Stimulated activated effector memory CD8-positive, alpha-beta T cell treated with anti-CD3 and anti-CD28 coated beads, Interleukin-12 subunit alpha, Interleukin-12 subunit beta, amount 100 ng/mL, for 72 hours (primary cell): ENCODE data around the gene DDX1.

Source experiments
- ATAC-seq: fragments of 150-1000 bp; cut with Tn5 transposase; 2 replicates; pipeline ENCODE4 v1.10.0; 2021
- DNase-seq, 2 donors: peaks; one replicate each; pipeline ENCODE4 v3.0.0; 2021 to 2022; ENCODE audit warnings: low spot score in 2 of 2
- H3K27ac Mint-ChIP-seq: one replicate; pipeline ENCODE4 v1.8.0; 2022; ENCODE audit warnings: mild to moderate bottlenecking, mixed read lengths
- H3K36me3 Mint-ChIP-seq: one replicate; pipeline ENCODE4 v1.8.0; 2022; ENCODE audit warnings: mild to moderate bottlenecking, mixed read lengths
- H3K4me1 Mint-ChIP-seq: one replicate; pipeline ENCODE4 v1.8.0; 2022; ENCODE audit warnings: mixed read lengths
- H3K4me3 Mint-ChIP-seq: one replicate; pipeline ENCODE4 v1.8.0; 2022; ENCODE audit warnings: mild to moderate bottlenecking, mixed read lengths
- H3K9me3 Mint-ChIP-seq: one replicate; pipeline ENCODE4 v1.8.0; 2022; ENCODE audit warnings: mixed read lengths

The DDX1 gene

DNA sequence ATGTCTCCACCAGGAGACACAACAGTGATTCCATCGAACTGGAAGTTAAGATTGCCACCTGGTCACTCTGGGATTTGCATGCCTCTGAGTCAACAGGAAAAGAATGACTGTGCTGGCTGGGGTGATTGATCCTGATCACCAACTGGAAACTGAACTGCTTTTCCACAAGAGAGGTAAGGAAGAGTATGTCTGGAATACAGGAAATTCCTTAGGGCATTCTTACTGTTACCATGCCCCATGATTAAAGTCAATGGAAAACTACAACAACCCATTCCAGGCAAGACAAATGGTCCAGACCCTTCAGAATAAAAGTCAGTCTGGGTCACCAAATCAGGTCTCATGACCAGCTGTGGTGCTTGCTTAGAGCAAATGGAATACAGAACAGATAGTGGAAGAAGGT lies 12.0 kb upstream of the DDX1 start:
- no peak for ATAC-seq
- H3K36me3 Mint-ChIP-seq, result no peaks in the 10 kb centered on the region
- H3K9me3 Mint-ChIP-seq, result no peaks in the 10 kb centered on the region

DNA sequence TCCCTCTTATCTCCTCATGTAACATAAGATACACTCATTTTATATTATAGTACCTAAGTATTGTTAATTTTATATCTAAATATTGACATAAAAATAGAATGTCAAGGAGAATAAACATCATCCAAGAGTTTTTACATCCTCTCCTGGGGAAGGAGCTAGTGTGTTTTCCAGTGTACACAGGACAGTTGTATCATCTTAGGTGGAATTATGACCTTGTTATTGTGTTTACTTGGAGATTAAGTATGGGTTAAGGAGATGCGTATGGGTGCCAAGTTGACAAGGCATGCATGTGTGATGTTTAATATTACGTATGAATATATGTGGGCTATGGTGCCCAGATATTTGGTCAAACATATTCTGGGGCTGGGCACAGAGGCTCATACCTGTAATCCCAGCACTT lies 11.2 kb upstream of the DDX1 start:
- DNase-seq (no peak), ATAC-seq (no peak)
- Mint-ChIP-seq H3K4me1 (no peaks in the 10 kb centered on the region), H3K4me3 (no peak overlapping the region), H3K9me3 (no peaks in the 10 kb centered on the region), H3K27ac (no peak overlapping the region), H3K36me3 (no peaks in the 10 kb centered on the region)

More for the DNA sequence above, 12.0 kb upstream of the DDX1 start:
- no peak overlapping the region for H3K27ac Mint-ChIP-seq
- H3K4me1 Mint-ChIP-seq, result no peaks in the 10 kb centered on the region
- DNase-seq, result no peak
- no peak overlapping the region for H3K4me3 Mint-ChIP-seq

DNA sequence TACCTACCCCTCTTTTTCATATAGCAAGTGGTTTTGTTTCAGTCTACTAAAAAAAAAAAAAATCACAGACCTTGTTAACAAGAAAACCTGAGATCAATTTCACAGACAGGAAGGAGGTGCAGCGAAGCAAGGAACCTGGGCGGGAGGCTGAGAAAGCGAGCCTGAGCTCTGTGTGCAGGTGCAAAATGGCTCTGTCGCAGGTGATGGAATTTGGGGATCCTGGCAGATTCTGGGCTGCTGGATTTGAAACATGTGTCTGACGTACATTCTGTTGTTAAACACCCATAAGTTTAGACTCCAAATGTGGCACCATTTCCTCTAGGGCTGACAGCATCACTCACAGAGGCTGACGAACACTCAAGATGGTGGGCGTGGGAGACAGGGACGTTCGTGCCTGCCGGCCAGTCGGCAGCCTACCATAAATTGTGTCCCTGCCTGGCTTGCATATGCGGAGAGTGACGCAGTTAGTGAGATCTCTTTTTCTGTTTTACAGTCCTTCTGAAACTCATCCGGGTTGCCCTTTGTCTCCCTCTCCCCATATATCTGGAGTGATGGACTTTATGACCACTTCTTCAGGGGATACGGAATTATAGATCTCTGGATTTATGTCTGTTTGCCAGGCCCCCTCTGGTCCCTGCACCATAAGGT lies 8.8 kb upstream of the DDX1 start:
- no peak for DNase-seq
- no peak overlapping the region for H3K4me3 Mint-ChIP-seq
- no peaks in the 10 kb centered on the region for H3K9me3 Mint-ChIP-seq
- no peaks in the 10 kb centered on the region for H3K4me1 Mint-ChIP-seq
- no peaks in the 10 kb centered on the region for H3K36me3 Mint-ChIP-seq
- ATAC-seq, result no peak
- H3K27ac Mint-ChIP-seq, result no peak overlapping the region

DNA sequence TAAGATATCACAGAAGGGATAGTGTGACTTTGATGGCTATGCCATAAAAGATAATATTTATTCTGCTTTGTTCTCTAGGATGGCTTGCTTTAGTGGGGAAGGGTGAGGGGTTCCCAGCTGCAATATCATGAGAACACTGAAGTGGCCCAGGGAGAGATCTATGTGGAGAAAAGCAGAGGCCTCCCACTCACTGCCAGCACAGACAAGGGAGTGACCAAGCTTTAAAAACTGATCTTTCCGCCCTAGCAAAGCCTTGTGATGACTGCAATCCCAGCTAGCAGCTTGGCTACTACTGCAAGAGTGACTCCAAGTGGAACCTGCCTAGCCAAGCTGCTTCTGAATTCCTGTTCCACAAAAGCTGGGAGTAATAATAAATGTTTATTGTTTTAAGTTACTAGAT lies 7.8 kb upstream of the DDX1 start:
- Mint-ChIP-seq H3K9me3 (no peaks in the 10 kb centered on the region), H3K36me3 (no peaks in the 10 kb centered on the region), H3K27ac (no peak overlapping the region), H3K4me3 (no peak overlapping the region), H3K4me1 (no peaks in the 10 kb centered on the region)
- ATAC-seq (no peak), DNase-seq (no peak)

DNA sequence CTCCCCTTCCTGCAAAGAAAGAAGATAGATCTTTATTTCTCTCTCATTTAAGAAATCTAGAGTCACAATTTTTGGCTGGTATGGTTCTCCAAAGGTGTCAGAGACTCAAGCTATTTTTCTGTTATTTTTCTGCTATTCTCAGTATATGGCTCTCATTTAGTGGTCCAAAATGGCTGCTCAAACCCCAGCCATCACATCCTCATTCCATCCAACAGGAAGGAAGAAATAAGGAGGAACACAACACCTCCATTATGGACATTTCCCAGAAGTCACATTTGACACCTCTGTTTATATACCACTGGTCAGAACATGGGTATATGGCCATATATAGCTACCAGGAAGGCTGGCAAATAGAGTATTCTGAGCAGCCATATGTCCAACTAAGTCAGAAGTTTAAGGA lies 7.4 kb upstream of the DDX1 start:
- Mint-ChIP-seq H3K9me3 (no peaks in the 10 kb centered on the region), H3K4me3 (no peak overlapping the region), H3K36me3 (no peaks in the 10 kb centered on the region), H3K4me1 (no peaks in the 10 kb centered on the region), H3K27ac (no peak overlapping the region)
- ATAC-seq (no peak), DNase-seq (no peak)

DNA sequence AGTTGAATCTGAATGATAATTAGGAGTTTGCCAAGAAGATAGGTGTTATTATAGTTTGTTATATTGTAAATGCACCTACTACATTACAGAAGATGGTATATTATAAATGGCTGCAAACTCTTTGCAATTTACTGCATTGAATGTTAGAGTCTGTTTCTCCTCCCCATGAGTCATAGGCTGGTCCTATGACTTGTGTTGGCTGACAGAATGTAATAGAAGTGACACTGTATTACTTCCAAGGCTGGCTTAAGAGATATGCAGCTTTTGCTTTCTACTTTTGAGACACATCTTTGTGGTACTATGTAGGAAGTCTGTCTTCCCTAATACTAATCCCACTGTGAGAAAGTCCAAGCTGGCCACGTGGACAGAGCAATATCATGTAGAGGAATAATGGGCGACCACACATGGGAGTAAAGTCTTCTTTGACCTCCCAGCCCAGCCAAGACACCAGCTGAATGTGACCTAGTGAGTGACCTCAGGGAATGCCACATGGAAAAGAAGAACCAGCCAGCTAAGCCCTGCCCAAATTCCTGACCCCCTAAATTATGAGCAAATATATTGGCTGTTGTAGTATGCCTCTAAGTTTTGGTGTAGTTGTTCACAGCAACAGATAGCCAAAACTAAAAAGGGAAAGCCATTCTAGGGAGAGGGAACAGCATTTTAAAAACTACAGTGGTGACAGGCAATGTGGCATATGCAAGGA lies 6.8 kb upstream of the DDX1 start:
- DNase-seq (no peak), ATAC-seq (no peak)
- H3K36me3 Mint-ChIP-seq, result no peaks in the 10 kb centered on the region
- H3K27ac Mint-ChIP-seq, result no peak overlapping the region
- H3K4me3 Mint-ChIP-seq, result no peak overlapping the region
- H3K9me3 Mint-ChIP-seq, result no peaks in the 10 kb centered on the region
- no peaks in the 10 kb centered on the region for H3K4me1 Mint-ChIP-seq

DNA sequence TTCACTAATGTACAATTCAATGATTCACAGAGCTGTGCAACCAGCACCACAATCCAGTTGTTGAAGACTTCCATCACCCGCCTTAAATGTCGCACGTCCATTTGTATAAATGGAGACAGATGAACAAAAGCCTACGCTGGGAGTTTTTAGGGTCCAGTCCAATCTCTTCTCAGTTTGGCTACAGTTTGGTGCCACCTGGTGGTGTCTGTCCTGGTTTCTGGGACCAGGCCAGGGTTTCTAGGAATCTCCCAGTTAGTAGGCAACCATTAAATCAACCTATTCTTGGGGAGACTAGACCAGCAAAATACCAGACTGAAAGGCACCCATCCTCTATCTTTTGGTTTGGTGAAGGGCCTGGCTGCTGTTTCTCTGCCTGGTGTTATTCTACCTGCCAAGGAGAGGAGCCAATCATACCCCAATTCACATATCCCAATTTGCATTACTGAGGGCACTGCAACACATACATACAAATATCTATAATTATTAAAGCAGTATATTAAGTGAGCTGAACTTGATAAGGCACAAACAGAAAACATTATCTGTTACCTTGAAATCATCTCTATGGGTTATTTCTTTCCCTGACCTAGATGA lies 3.2 kb upstream of the DDX1 start:
- peak in 1 of 2 donors; percentile 54 for DNase-seq
- no peak for ATAC-seq
- Mint-ChIP-seq H3K36me3 (peaks cover 10% of the 10 kb centered on the region), H3K9me3 (no peaks in the 10 kb centered on the region), H3K4me3 (no peak overlapping the region), H3K4me1 (peaks cover 8% of the 10 kb centered on the region), H3K27ac (no peak overlapping the region)

DNA sequence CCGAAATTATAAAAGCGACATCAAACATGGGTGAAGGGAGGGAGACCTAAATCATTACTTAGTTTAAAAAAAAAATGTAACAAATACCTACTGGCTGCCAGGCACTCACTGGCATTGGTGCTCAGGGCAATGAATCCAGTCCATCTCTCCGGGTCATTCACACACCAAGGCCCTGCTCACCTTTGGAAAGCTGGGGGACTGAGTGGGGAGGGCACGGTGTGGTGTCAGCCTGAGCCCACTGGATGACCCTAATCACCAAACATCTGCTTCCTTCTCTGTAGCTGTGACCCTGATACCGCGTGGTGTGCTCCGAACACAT lies 336 bp upstream of the DDX1 start:
- peaks cover 14% of the 10 kb centered on the region for H3K4me1 Mint-ChIP-seq
- no peak for ATAC-seq

DNA sequence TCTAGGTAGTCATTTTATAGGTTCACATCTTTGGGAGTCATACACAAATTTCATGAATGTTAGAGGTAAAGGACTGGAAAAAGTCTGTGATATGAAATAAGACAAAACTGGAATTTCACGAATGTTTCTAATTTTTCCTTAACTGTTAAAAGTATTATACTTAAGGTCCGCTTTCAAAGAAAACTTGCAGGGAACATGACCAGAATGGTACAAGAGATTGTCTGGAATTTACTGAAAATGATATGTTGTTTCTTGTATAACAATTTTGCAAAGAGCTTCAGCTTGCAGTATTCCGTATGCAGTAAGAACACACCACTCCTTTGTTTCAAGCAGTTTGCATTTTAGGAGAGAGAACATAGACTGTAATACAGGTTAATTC lies 1.6 kb downstream of the DDX1 start:
- H3K27ac Mint-ChIP-seq, result peak overlapping the region; percentile 98
- peaks cover 50% of the 10 kb centered on the region for H3K36me3 Mint-ChIP-seq
- H3K4me3 Mint-ChIP-seq, result peak overlapping the region; percentile 92
- H3K4me1 Mint-ChIP-seq, result peaks cover 15% of the 10 kb centered on the region
- no peaks in the 10 kb centered on the region for H3K9me3 Mint-ChIP-seq
- no peak for ATAC-seq
- DNase-seq, result no peak

More for the DNA sequence above, 336 bp upstream of the DDX1 start:
- DNase-seq, result no peak
- Mint-ChIP-seq H3K4me3 (peak overlapping the region; percentile 92), H3K27ac (peak overlapping the region; percentile 98), H3K9me3 (no peaks in the 10 kb centered on the region), H3K36me3 (peaks cover 30% of the 10 kb centered on the region)

DNA sequence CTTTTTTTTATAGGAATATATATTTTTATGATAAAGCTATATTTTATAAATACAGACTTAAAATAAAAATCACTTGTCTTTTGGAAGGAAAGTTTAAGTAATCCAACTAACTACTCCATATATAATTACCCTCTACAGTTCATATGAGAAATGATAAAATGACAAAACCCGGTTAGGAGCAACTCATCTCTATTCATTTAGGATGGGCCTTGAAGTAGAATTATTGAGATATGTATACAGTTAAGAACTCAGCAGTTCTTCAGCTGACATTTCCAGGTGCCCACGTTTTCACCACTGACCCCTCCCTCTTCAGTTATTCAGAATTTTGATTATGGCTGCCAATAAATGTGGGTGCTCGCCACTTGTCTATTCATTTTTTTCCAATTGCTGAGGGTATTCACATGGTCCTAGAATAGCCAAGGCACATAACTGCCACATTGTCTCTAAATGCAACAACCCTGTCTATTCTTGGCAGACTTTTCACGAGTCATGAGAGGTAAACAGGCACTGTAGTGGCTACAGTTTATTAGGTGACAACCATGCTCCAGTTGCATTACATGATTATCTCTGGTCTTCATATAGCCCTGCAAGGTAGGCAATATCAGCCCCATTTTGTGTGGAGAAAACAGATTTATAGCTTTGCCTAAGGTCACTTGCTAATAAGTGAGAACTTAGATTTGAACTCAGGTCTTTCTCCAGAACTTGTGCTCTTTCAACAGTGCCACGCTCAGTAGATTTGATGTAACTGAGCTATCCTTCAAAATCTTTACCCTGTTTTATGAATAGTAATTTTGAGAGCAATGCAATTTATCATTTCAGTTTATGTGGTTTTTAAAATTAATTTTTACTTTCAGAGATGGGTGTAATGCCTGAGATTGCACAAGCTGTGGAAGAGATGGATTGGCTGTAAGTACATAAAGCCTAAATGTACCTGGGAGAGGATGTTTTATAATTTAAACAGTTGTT lies 2.9 kb downstream of the DDX1 start:
- no peak for DNase-seq
- Mint-ChIP-seq H3K27ac (no peak overlapping the region), H3K4me3 (no peak overlapping the region), H3K36me3 (peaks cover 62% of the 10 kb centered on the region), H3K4me1 (peaks cover 15% of the 10 kb centered on the region), H3K9me3 (no peaks in the 10 kb centered on the region)
- ATAC-seq, result no peak

DNA sequence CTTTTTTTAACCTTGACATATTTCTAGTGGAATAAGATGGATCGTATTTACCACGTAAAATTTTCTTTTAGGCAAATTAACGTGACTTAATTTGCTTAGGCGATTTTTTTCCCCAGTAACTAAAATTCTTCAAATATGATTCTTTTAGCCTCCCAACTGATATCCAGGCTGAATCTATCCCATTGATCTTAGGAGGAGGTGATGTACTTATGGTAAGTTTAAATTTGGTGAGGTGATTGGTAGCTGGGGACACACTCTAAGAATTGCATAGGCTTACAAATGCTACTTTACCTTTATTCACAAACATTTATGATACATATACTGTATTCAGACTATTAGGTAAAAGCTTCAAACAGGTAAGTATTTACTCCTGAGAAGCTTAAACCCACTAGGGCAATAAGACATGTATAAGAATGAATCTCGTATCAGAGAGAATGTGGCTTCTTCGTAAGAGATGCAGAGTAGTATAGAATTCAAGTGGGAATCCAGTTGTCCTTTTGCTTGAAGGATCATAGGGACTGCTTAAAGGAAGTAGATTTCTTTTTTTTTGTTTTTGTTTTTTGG lies 3.8 kb downstream of the DDX1 start:
- ATAC-seq (no peak), DNase-seq (no peak)
- H3K4me1 Mint-ChIP-seq, result peaks cover 15% of the 10 kb centered on the region
- no peak overlapping the region for H3K4me3 Mint-ChIP-seq
- peaks cover 71% of the 10 kb centered on the region for H3K36me3 Mint-ChIP-seq
- H3K9me3 Mint-ChIP-seq, result no peaks in the 10 kb centered on the region
- H3K27ac Mint-ChIP-seq, result peak overlapping the region; percentile 13

DNA sequence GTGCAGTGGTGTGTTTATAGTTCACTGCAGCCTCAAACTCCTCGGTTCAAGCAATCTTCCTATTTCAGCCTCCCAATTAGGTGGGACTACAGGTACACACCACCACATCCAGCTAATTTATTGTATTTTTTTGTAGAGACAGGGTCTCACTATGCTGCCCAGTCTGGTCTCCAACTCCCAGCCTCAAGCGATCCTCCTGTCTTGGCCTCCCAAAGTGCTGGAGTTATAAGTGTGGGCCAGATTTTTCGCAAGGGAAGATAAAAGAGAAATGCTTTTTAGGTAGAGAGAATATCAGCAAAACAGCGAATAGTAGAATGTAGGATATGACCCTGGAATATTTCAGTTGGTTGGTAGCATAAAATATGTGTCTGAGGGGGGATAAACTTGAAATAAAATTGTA lies 4.3 kb downstream of the DDX1 start:
- Mint-ChIP-seq H3K27ac (peak overlapping the region; percentile 13), H3K4me1 (peaks cover 14% of the 10 kb centered on the region), H3K36me3 (peaks cover 76% of the 10 kb centered on the region)

DNA sequence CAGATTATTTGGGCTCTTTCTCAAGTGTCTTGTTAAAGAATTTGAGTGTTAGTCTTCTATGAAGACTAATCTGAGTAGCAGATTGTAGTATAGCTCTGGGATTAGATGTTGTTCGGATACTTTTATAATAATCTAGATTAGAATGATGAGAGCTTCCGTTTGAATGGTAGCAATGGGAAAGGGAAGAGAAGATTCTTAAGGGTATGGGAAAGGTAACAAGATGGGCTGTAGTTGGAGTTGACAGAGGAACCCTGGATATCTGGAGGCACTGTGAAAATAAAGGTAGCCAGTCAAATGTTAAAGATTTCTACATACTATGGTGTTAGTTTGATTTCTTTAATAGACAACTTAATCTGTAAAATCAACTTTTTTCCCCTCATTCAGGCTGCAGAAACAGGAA lies 4.7 kb downstream of the DDX1 start:
- no peak overlapping the region for H3K4me3 Mint-ChIP-seq
- ATAC-seq, result no peak
- peaks cover 10% of the 10 kb centered on the region for H3K4me1 Mint-ChIP-seq
- peaks cover 78% of the 10 kb centered on the region for H3K36me3 Mint-ChIP-seq
- DNase-seq, result no peak
- no peaks in the 10 kb centered on the region for H3K9me3 Mint-ChIP-seq
- peak overlapping the region; percentile 13 for H3K27ac Mint-ChIP-seq

More for the DNA sequence above, 4.3 kb downstream of the DDX1 start:
- H3K9me3 Mint-ChIP-seq, result no peaks in the 10 kb centered on the region
- DNase-seq (no peak), ATAC-seq (no peak)
- H3K4me3 Mint-ChIP-seq, result no peak overlapping the region

DNA sequence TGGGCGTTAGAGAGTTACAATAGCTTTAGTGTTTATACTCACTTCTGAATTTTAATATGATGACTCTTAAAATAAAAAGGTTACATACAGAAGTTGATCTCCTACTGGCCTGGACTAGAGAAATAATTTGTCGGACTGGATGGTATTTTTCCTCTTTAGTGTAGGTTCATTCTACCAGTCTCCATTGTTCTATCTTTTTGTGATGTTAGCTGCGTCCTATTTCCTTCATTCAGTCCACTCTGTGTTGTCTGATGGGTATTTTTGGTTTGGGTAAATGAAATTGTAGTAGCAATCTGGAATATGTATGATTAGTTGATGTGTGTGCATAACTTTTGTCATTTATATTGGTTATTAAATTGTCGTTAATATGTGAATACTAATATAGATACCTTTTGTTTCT lies 5.3 kb downstream of the DDX1 start:
- Mint-ChIP-seq H3K36me3 (peaks cover 78% of the 10 kb centered on the region), H3K4me1 (peaks cover 7% of the 10 kb centered on the region), H3K4me3 (no peak overlapping the region), H3K27ac (peak overlapping the region; percentile 9), H3K9me3 (no peaks in the 10 kb centered on the region)
- DNase-seq, result no peak
- no peak for ATAC-seq

DNA sequence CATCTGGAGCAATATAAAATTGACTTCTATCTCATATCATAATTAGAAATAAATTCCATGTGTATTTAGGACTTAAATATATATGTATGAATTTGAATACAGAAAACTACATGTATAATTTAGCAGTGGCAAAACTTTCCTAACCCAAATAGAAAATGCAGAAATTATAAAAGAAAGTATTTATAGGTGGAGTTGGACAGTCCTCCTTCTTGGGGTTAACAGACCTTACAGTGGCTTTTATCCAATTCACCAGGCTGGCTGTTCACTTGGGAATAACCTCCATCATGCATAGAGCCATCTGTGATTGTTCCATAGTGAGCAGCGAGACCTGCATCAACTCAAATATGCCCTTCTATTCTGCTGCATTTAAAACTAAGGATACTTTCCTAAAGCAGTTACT lies 8.3 kb downstream of the DDX1 start:
- no peaks in the 10 kb centered on the region for H3K9me3 Mint-ChIP-seq
- DNase-seq (no peak), ATAC-seq (no peak)
- peak overlapping the region; percentile 30 for H3K27ac Mint-ChIP-seq
- peaks cover 12% of the 10 kb centered on the region for H3K4me1 Mint-ChIP-seq
- no peak overlapping the region for H3K4me3 Mint-ChIP-seq
- peaks cover 100% of the 10 kb centered on the region for H3K36me3 Mint-ChIP-seq
